ENCODE results near the gene ANKRD13A. TPM values are rescaled to one million over a fixed set of nuclear protein-coding genes. Genes with fewer than 3 reads are reported as not detected.

Gene ANKRD13A
- total and polyA plus RNA-seq, 9 donors, result 18.3 to 53.4 (median 35.2) TPM

DNA sequence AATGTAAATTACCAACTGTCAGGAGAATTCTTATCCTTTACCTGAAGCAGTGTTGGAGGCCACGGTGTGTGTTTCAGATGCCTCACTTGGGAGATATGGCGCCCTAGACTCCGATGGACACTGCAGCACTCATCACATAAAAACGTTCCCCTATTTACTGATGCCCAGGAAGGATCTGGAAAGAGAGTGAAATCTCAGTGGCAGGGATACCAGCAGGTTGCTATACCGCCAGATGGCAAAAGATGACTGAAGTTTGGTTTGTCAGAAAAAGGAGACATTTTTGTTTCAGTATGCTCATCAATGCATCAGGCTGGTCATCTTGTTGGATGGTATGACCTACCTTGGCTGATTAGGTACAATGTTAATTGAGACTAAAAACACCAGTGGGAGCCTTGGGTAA is 7.6 kb upstream of the ANKRD13A start:
- WGBS, 3 donors, result 91 to 93% (median 92%) methylated on average over 5 of the region's 5 CpGs
- intact Hi-C loops (cut with DNase I), result loop anchor here in 1 of 4 donors (10.0 kb wide), 1 partner anchor 57 kb away; no protein-coding TSS in a partner anchor
- Histone ChIP-seq H3K27ac (no peak overlapping the region), H3K27me3 (no peaks in the 10 kb centered on the region), H3K4me1 (ENCODE audit: insufficient read depth) (no peaks in the 10 kb centered on the region), H3K9me3 (no peaks in the 10 kb centered on the region), H3K36me3 (no peaks in the 10 kb centered on the region), H3K4me3 (no peak overlapping the region)
- no peak for TF ChIP-seq EP300 (IDR thresholded peaks at IDR 0.05)
- TF ChIP-seq POLR2A (IDR thresholded peaks at IDR 0.05), result no peak
- TF ChIP-seq, protein P1, sequence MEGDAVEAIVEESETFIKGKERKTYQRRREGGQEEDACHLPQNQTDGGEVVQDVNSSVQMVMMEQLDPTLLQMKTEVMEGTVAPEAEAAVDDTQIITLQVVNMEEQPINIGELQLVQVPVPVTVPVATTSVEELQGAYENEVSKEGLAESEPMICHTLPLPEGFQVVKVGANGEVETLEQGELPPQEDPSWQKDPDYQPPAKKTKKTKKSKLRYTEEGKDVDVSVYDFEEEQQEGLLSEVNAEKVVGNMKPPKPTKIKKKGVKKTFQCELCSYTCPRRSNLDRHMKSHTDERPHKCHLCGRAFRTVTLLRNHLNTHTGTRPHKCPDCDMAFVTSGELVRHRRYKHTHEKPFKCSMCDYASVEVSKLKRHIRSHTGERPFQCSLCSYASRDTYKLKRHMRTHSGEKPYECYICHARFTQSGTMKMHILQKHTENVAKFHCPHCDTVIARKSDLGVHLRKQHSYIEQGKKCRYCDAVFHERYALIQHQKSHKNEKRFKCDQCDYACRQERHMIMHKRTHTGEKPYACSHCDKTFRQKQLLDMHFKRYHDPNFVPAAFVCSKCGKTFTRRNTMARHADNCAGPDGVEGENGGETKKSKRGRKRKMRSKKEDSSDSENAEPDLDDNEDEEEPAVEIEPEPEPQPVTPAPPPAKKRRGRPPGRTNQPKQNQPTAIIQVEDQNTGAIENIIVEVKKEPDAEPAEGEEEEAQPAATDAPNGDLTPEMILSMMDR (IDR thresholded peaks at IDR 0.05), result no peak
- no peak for DNase-seq

GRCh38 chr12:109993091-109993490 is 6.1 kb upstream of the ANKRD13A start:
- Histone ChIP-seq H3K27ac (no peak overlapping the region), H3K4me3 (no peak overlapping the region), H3K4me1 (ENCODE audit: insufficient read depth) (no peaks in the 10 kb centered on the region), H3K27me3 (no peaks in the 10 kb centered on the region), H3K36me3 (no peaks in the 10 kb centered on the region), H3K9me3 (no peaks in the 10 kb centered on the region)
- intact Hi-C loops (cut with DNase I), result loop anchor here in 1 of 4 donors (10.0 kb wide), 1 partner anchor 58 kb away; no protein-coding TSS in a partner anchor
- WGBS, 3 donors, result 92 to 95% (median 94%) methylated on average over 2 of the region's 2 CpGs
- TF ChIP-seq, protein P1 (IDR thresholded peaks at IDR 0.05), result no peak
- no peak for TF ChIP-seq EP300 (IDR thresholded peaks at IDR 0.05)
- no peak for TF ChIP-seq POLR2A (IDR thresholded peaks at IDR 0.05)
- DNase-seq, result no peak

DNA sequence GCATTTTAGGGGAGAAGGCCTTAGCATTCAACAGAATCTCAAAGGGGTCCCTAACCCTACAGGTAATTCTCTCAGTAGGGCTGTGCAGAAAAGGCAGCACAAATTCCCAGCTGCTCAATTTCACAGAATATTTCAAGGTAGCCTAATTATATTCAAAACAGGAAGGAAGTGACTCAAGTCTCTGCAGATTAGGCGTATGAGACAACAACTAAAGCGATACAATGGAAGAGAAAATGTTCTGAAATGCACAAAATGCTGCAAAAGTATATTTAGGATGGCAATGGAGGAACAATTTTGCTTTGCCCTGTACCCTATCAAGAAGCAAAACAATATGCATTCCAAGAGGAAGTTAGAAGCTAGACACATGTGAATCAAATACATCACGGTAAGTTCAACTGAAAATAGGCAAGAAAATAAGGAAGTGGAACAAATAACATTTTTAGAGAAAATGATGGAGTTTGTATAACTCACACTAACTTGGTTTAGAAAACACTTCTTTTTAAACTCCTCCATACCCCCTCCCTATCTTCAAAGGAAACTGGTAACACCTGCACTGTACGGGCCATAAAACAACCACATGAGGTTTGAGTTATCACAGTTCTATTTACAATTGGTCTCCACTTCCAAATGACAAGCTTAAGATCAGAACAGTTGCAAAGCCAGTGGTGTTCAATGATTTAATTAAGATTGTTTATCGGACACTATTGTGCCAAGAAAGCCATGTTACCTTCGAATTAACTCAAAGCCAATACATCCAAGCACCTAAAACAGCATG is 4.6 kb upstream of the ANKRD13A start:
- intact Hi-C loops (cut with DNase I), result loop anchor here in 2 of 4 donors (5.0 to 10.0 kb wide), 2 partner anchors 60 to 62 kb away; no protein-coding TSS in a partner anchor
- 30 to 53% (median 30%) methylated on average over 6 of the region's 6 CpGs for WGBS, 3 donors
- H3K36me3 ChIP-seq, result no peaks in the 10 kb centered on the region
- H3K4me1 ChIP-seq (ENCODE audit: insufficient read depth), result peaks cover 2% of the 10 kb centered on the region
- H3K27me3 ChIP-seq, result no peaks in the 10 kb centered on the region
- H3K4me3 ChIP-seq, result peak overlapping the region; percentile 98
- no peak for DNase-seq
- TF ChIP-seq EP300 (IDR thresholded peaks at IDR 0.05) (no peak), POLR2A (IDR thresholded peaks at IDR 0.05) (no peak)
- TF ChIP-seq, protein P1 (IDR thresholded peaks at IDR 0.05), result no peak
- no peak overlapping the region for H3K27ac ChIP-seq
- no peaks in the 10 kb centered on the region for H3K9me3 ChIP-seq

DNA sequence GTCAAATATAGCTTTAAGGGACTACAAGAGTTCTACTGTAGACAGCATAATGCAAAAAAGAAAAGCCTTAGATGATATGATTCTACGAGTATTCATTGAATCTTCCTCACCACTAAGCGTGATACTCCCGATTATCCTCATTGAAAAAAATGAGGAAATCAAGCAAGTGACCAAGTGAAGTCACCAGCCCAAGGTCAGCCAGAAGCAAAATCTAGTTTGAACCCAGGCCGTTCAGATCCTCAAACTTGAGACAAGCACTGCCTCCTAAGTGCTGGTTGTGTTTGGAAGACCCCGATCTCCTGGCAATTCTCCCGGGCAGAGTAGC is 3.9 kb upstream of the ANKRD13A start:
- Histone ChIP-seq H3K27ac (no peak overlapping the region), H3K9me3 (no peaks in the 10 kb centered on the region), H3K4me1 (ENCODE audit: insufficient read depth) (peaks cover 5% of the 10 kb centered on the region), H3K27me3 (no peaks in the 10 kb centered on the region), H3K4me3 (peak overlapping the region; percentile 98), H3K36me3 (no peaks in the 10 kb centered on the region)
- no peak for TF ChIP-seq POLR2A (IDR thresholded peaks at IDR 0.05)
- no peak for TF ChIP-seq EP300 (IDR thresholded peaks at IDR 0.05)
- TF ChIP-seq, protein P1 (IDR thresholded peaks at IDR 0.05), result no peak
- no peak for DNase-seq
- 1 to 3% (median 2%) methylated on average over 6 of the region's 6 CpGs for WGBS, 3 donors
- intact Hi-C loops (cut with DNase I), result loop anchor here in 2 of 4 donors (5.0 to 10.0 kb wide), 2 partner anchors 61 to 63 kb away; no protein-coding TSS in a partner anchor

Measured in ovary (tissue), 9 donors.